Activated naive CD4-positive, alpha-beta T cell treated with anti-CD3 and anti-CD28 coated beads, Interleukin-2, amount 10 ng/mL, durations not matched to agents 7 days and 5 days (primary cell): Measurements from ENCODE around the gene SETMAR.
A peak's percentile ranks its signal among the peaks of the same experiment; 100 is the strongest.
"Not testable (repeated sequence)": the region's sequence is repeated elsewhere in the genome, so short reads cannot be mapped to it uniquely, and the experiment has no call there.

Experiments used
- CTCF ChIA-PET: fragments of 350-600 bp; sonication (Branson Sonifier 250); formaldehyde crosslinking; loops from one replicate; lab custom pipeline; 2021; ENCODE audit warnings: antibody characterized with exemption; lab: Charles Lee
- DNase-seq: peaks from one replicate; pipeline ENCODE4 v3.0.0-alpha.2; 2020
- H3K27ac Mint-ChIP-seq: one replicate; pipeline ENCODE4 v1.8.0; 2021; ENCODE audit warnings: mild to moderate bottlenecking, moderate library complexity, mixed read lengths
- H3K27me3 Mint-ChIP-seq: one replicate; pipeline ENCODE4 v1.8.0; 2021; ENCODE audit warnings: mild to moderate bottlenecking, mixed read lengths
- H3K36me3 Mint-ChIP-seq: one replicate; pipeline ENCODE4 v1.8.0; 2021; ENCODE audit warnings: mixed read lengths
- H3K4me1 Mint-ChIP-seq: one replicate; pipeline ENCODE4 v1.8.0; 2021; ENCODE audit warnings: mixed read lengths
- H3K4me3 Mint-ChIP-seq: one replicate; pipeline ENCODE4 v1.8.0; 2021; ENCODE audit warnings: mild to moderate bottlenecking, moderate library complexity, mixed read lengths
- H3K9me3 Mint-ChIP-seq: one replicate; pipeline ENCODE4 v1.8.0; 2021; ENCODE audit warnings: mixed read lengths

Gene SETMAR

DNA sequence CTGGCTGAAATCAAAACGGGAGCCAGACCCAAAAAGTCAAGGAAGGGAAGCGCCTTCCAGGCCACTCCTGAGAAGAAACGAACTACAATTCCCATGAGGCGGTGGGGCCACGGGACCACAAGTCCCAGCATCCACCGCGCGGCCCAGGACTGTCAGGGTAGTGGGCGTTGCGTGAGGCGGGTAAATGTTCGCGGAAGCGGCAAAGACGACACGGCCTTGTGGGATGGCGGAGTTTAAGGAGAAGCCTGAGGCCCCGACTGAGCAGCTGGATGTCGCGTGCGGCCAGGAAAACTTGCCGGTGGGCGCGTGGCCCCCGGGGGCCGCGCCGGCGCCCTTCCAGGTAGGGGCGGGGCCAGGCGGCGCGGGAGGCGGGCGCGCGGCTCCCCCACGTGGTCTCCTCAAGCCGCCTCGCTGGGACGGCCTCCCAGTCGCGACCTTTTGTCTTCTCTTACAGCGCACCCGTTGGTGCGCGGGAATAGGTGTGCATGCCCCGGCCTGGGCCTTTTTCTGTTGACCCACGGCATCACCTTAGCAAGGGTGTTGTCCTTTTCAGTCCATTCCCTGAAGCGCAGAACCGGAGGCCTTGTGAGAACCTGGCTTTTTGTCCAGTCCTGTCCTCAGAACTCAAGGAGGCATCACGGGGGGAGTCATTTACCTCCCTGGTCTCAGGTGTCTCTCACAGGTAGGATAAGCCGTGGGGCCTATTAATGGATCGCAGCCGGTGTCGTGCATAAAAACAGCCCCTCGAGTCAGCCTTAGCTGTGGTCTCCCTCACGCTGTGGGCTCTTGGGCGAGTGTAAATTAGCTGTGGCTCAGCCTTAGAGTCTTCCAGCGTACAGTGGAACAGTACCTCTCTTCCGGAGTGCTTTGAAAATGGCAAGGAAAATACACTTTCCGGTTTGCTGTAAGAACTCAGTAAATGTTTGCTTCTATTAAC is at the start of gene SETMAR:
TSS of gene SETMAR (plus strand) at position 183 of the 937 bp plus-strand sequence. CDS start at position 185, 2 bp downstream.
- CTCF ChIA-PET: interaction anchor here (1.7 to 1.8 kb wide), 2 partner anchors 13 to 330 kb away, joined by 6 to 7 read pairs; no protein-coding TSS in a partner anchor
- no peaks in the 10 kb centered on the region for H3K27me3 Mint-ChIP-seq
- H3K9me3 Mint-ChIP-seq: no peaks in the 10 kb centered on the region
- H3K36me3 Mint-ChIP-seq: peaks cover 13% of the 10 kb centered on the region
- H3K4me1 Mint-ChIP-seq: peaks cover 24% of the 10 kb centered on the region
- peak; percentile 89 for DNase-seq
- peak within 1 kb of the TSS; percentile 87 for H3K4me3 Mint-ChIP-seq
- H3K27ac Mint-ChIP-seq: peak within 1 kb of the TSS; percentile 96

DNA sequence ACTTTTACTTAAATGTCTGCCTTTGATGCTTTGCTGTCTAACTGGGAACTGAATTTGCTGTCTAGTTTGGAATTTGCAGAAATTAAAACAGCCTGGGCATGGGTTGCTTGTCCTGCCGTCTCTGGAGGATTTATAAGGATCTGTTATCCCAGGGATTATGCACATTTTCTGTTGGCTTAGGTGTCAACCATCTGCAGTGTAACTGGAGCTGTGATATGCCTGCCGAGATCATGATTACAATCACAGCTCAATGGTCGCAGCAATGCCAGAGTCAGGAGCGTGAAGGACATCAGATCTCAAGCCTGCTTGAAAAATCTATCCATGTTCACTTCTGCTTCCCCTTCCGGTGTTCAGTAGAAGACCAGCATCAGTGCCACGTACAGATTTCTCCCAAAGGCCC is 41.8 kb upstream of the SETMAR start:
- Mint-ChIP-seq H3K27me3 (no peaks in the 10 kb centered on the region), H3K4me3 (no peak overlapping the region), H3K9me3 (no peaks in the 10 kb centered on the region), H3K36me3 (no peaks in the 10 kb centered on the region), H3K27ac (no peak overlapping the region), H3K4me1 (no peaks in the 10 kb centered on the region)
- CTCF ChIA-PET: no interaction called here
- DNase-seq: no peak

DNA sequence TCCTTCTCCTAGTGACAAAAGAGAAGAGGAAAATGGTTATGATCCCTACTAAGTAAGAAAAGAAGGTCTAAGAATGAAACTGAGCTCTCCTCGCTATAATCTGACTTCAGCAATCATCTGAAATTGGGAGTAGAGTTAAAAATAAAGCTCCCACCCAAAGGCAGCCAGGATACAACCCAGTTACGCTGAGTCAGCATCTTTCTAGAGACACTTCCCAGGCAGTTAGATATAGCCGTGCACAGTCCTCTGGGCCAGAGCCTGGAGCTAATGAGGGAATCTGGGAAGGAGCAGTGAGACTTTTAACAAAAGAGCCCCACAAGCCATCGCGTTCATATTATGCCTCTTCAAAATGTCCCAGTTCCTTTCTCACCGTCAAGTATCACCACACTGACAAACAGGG is 39.1 kb upstream of the SETMAR start:
- H3K36me3 Mint-ChIP-seq: no peaks in the 10 kb centered on the region
- no peak overlapping the region for H3K4me3 Mint-ChIP-seq
- no peak for DNase-seq
- CTCF ChIA-PET: no interaction called here
- H3K9me3 Mint-ChIP-seq: peaks cover 2% of the 10 kb centered on the region
- no peaks in the 10 kb centered on the region for H3K27me3 Mint-ChIP-seq
- no peaks in the 10 kb centered on the region for H3K4me1 Mint-ChIP-seq
- no peak overlapping the region for H3K27ac Mint-ChIP-seq

DNA sequence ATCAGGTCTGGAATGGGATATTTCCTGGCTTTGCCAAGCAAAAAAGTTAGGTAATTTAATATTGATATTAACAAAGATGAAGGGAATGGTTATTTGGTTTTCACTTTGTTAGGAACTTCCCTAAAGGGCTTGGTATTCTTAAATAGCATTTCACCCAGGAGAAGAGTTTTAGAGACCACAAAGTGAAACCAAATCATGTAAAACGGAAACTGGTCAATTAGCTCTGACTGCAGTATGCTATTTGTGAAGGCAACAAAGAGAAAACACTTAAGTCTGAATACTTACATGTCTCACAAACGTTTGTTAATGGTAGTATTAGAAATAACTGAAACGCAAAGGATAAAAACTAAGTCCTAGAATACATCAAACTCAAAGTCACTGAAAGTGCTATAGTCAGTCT is 32.4 kb upstream of the SETMAR start:
- DNase-seq: no peak
- H3K36me3 Mint-ChIP-seq: no peaks in the 10 kb centered on the region
- H3K27ac Mint-ChIP-seq: no peak overlapping the region
- no peak overlapping the region for H3K4me3 Mint-ChIP-seq
- CTCF ChIA-PET: interaction anchor here (2.5 kb wide), 1 partner anchor 273 kb away, joined by 7 read pairs; no protein-coding TSS in a partner anchor
- H3K9me3 Mint-ChIP-seq: peaks cover 2% of the 10 kb centered on the region
- no peaks in the 10 kb centered on the region for H3K27me3 Mint-ChIP-seq
- H3K4me1 Mint-ChIP-seq: peaks cover 10% of the 10 kb centered on the region

DNA sequence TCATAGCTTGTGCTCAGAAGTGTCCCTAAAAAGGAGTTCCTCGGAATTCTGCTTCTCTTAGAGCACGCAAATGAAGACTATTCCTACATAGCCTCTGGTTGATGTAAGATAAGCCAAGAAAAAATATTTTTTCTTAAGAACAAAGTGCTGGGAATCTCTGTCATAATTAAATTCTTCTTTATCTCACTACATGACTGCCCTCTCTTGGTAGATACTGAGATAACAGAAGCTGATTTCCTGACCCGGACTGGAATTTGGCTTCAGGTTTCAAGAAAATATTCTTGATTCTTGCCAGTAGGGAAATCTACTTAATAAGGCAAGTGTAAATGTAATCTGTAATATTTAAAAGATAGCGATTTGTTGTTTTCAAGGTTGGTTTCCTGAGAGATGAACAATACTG is 31.3 kb upstream of the SETMAR start:
- Mint-ChIP-seq H3K9me3 (peaks cover 2% of the 10 kb centered on the region), H3K27ac (no peak overlapping the region), H3K36me3 (no peaks in the 10 kb centered on the region), H3K4me1 (peaks cover 10% of the 10 kb centered on the region), H3K4me3 (no peak overlapping the region), H3K27me3 (no peaks in the 10 kb centered on the region)
- CTCF ChIA-PET: interaction anchor here (0.6 to 2.5 kb wide), 11 partner anchors 8 to 1071 kb away, joined by 3 to 18 read pairs (median 4); no protein-coding TSS in a partner anchor
- no peak for DNase-seq

GRCh38 chr3:4279516-4280105 is 23.6 kb upstream of the SETMAR start:
- H3K27me3 Mint-ChIP-seq: peaks cover 3% of the 10 kb centered on the region
- H3K4me1 Mint-ChIP-seq: no peaks in the 10 kb centered on the region
- no peak overlapping the region for H3K27ac Mint-ChIP-seq
- H3K4me3 Mint-ChIP-seq: no peak overlapping the region
- no peaks in the 10 kb centered on the region for H3K36me3 Mint-ChIP-seq
- H3K9me3 Mint-ChIP-seq: no peaks in the 10 kb centered on the region
- no peak for DNase-seq
- CTCF ChIA-PET: interaction anchor here (0.7 to 1.8 kb wide), 3 partner anchors 8 to 134 kb away, joined by 3 to 6 read pairs (median 3); no protein-coding TSS in a partner anchor

DNA sequence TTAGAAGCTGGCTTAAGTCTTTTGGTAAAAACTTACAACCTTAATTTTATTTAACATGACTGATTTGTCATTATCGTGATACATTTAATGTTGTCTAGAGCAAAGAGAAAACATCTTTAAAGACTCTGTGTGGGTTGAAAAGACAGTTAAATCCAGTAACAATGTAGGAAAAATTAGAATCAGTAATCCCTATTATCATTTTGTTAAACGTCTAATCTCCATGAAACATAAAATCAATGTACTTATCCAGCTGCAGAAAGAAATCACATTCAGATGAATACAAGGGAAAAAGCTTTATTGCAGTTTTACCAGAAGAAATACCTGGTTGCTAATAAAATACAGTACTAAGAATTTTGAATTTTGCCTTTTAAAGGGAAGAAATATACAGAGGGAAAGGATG is 21.2 kb upstream of the SETMAR start:
- H3K4me3 Mint-ChIP-seq: no peak overlapping the region
- DNase-seq: no peak
- no peaks in the 10 kb centered on the region for H3K4me1 Mint-ChIP-seq
- no peaks in the 10 kb centered on the region for H3K9me3 Mint-ChIP-seq
- no peaks in the 10 kb centered on the region for H3K36me3 Mint-ChIP-seq
- peaks cover 3% of the 10 kb centered on the region for H3K27me3 Mint-ChIP-seq
- H3K27ac Mint-ChIP-seq: no peak overlapping the region
- CTCF ChIA-PET: no interaction called here

GRCh38 chr3:4284865-4285264 is 18.3 kb upstream of the SETMAR start:
- CTCF ChIA-PET: interaction anchor here (0.6 to 2.9 kb wide), 2 partner anchors 13 to 281 kb away, joined by 4 to 10 read pairs; no protein-coding TSS in a partner anchor
- H3K27ac Mint-ChIP-seq: no peak overlapping the region
- no peaks in the 10 kb centered on the region for H3K4me1 Mint-ChIP-seq

DNA sequence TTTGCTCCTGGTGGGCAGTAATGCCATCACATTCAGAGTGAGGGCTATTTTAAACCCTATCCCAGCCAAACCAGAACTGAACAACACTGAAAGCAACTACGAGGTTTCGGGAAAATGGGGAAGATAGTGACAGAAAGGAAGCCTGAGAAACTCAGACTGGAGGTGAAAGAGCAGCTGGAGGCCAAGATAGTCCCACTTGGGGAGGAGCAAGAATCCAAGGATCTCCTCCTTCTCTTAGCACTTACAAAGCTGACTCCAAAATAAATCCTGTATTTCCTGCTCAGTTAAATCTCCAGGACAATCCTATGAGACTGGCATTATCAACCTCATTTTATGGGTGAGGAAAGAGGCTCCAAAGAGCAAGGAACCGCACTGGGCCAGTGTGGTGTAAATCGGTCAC is 14.1 kb upstream of the SETMAR start:
- CTCF ChIA-PET: interaction anchor here (0.8 kb wide), 1 partner anchor 1089 kb away, joined by 5 read pairs; no protein-coding TSS in a partner anchor
- H3K9me3 Mint-ChIP-seq: no peaks in the 10 kb centered on the region
- no peak for DNase-seq
- H3K27me3 Mint-ChIP-seq: no peaks in the 10 kb centered on the region
- no peaks in the 10 kb centered on the region for H3K36me3 Mint-ChIP-seq
- H3K27ac Mint-ChIP-seq: no peak overlapping the region
- H3K4me3 Mint-ChIP-seq: no peak overlapping the region
- H3K4me1 Mint-ChIP-seq: peaks cover 6% of the 10 kb centered on the region

More at GRCh38 chr3:4284865-4285264, 18.3 kb upstream of the SETMAR start:
- Mint-ChIP-seq H3K27me3 (peaks cover 3% of the 10 kb centered on the region), H3K36me3 (no peaks in the 10 kb centered on the region), H3K4me3 (no peak overlapping the region), H3K9me3 (no peaks in the 10 kb centered on the region)
- no peak for DNase-seq

DNA sequence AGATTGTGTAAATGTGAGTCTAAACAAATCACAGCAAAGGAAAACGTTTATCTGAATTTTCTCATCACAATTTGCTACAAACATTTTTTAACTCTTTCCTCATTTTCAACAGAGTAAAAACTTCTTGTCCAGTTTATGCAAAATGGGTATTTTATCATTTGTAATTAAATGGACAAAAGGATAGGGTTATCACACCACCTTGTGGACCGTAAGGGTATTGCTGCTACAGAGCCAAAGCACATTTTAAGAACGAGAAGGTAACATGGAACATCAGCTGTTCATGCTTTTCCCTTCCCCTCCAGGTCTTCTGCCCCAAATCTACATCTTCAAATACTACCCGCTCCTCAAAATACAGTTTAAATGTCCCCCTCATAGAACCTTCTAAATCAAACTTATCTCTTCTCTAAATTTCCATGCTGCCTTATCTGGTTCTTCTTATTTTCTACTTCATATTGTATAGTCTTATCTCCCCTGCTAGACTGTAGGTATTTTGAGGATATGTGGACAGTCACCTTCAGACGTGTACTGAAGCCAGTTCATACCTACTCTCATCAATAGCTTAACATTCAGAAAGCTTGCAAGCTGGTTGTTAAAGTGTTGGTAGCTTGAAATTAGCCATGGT is 12.8 kb upstream of the SETMAR start:
- peak; percentile 45 for DNase-seq
- H3K27ac Mint-ChIP-seq: no peak overlapping the region
- no peaks in the 10 kb centered on the region for H3K36me3 Mint-ChIP-seq
- CTCF ChIA-PET: interaction anchor here (0.8 to 1.4 kb wide), 8 partner anchors 9 to 1113 kb away, joined by 3 to 6 read pairs (median 3); no protein-coding TSS in a partner anchor
- no peak overlapping the region for H3K4me3 Mint-ChIP-seq
- no peaks in the 10 kb centered on the region for H3K27me3 Mint-ChIP-seq
- no peaks in the 10 kb centered on the region for H3K9me3 Mint-ChIP-seq
- H3K4me1 Mint-ChIP-seq: peaks cover 6% of the 10 kb centered on the region

DNA sequence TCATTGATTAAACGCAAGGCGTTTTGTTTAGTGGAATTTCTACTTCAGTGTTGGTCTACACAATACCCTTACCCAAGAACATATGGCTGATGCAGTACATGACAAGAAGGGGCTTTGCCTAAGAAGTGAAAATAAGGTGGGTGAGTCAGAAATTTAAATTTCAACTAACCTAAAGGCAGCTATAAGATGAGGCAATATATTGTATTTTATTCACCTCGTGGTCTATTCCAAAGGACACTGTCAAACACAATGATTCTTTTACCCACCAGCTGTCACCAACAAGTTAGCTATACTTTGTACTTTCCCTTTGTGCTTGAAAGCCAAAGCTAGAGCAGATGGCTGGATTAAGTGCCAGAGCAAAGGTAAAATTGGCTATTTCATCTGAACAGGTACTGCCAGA is 10.9 kb upstream of the SETMAR start:
- no peak overlapping the region for H3K4me3 Mint-ChIP-seq
- no peaks in the 10 kb centered on the region for H3K36me3 Mint-ChIP-seq
- no peaks in the 10 kb centered on the region for H3K9me3 Mint-ChIP-seq
- peaks cover 6% of the 10 kb centered on the region for H3K4me1 Mint-ChIP-seq
- CTCF ChIA-PET: interaction anchor here (1.1 to 1.3 kb wide), 3 partner anchors 294 to 1092 kb away, joined by 3 to 4 read pairs (median 3); no protein-coding TSS in a partner anchor
- no peak overlapping the region for H3K27ac Mint-ChIP-seq
- H3K27me3 Mint-ChIP-seq: no peaks in the 10 kb centered on the region
- no peak for DNase-seq

GRCh38 chr3:4294616-4295327 is 8.4 kb upstream of the SETMAR start:
- H3K4me1 Mint-ChIP-seq: peaks cover 6% of the 10 kb centered on the region
- no peaks in the 10 kb centered on the region for H3K27me3 Mint-ChIP-seq
- H3K36me3 Mint-ChIP-seq: no peaks in the 10 kb centered on the region
- no peaks in the 10 kb centered on the region for H3K9me3 Mint-ChIP-seq
- H3K4me3 Mint-ChIP-seq: no peak overlapping the region
- CTCF ChIA-PET: interaction anchor here (0.6 to 2.3 kb wide), 3 partner anchors 20 to 1095 kb away, joined by 3 to 5 read pairs (median 4); no protein-coding TSS in a partner anchor
- H3K27ac Mint-ChIP-seq: no peak overlapping the region
- no peak for DNase-seq

DNA sequence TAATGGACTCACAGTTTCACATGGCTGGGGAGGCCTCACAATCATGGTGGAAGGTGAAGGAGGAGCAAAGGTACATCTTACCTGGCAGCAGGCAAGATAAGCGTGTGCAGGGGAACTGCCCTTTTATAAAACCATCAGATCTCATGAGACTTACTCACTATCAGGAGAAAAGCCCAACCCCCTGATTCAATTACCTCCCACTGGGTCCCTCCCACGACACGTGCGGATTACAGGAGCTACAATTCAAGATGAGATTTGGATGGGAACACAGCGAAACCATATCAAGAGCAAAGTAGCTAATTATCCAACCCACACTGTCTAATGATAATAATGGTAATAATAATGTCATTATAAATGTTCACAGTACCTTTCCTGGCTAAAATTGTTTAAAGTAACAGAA is 6.7 kb upstream of the SETMAR start:
- not testable (repeated sequence) for H3K27ac Mint-ChIP-seq, H3K36me3 Mint-ChIP-seq, H3K9me3 Mint-ChIP-seq, H3K4me1 Mint-ChIP-seq, DNase-seq, H3K4me3 Mint-ChIP-seq, H3K27me3 Mint-ChIP-seq
- CTCF ChIA-PET: interaction anchor here (0.8 to 2.3 kb wide), 5 partner anchors 9 to 1096 kb away, joined by 3 to 6 read pairs (median 4); no protein-coding TSS in a partner anchor
